OCI-LY7 (cell line): ENCODE data around the gene COL25A1. TPM values are rescaled to one million over a fixed set of nuclear protein-coding genes. Genes with fewer than 3 reads are reported as not detected.

ENCODE experiments used
- BruUV-seq: library from RNA; stranded (reverse); fragments of 400-500 nt; replicated peaks from 2 replicates; lab custom pipeline; 2021; lab: Mats Ljungman, UMichigan
- CTCF ChIA-PET: fragments of 300-600 bp; sonication (Branson Sonifier 250); formaldehyde crosslinking; loops from one replicate; lab custom pipeline; 2022; ENCODE audit warnings: antibody characterized with exemption; ENCODE audit not compliant: unreplicated experiment; lab: Charles Lee
- POLR2A ChIA-PET: fragments of 300-600 bp; sonication (Branson Sonifier 250); formaldehyde crosslinking; loops from one replicate; lab custom pipeline; 2022; ENCODE audit warnings: antibody characterized with exemption; lab: Charles Lee
- DNase-seq: peaks from one replicate; pipeline ENCODE4 v3.0.0-alpha.2; 2015; ENCODE audit warnings: low spot score
- H2AFZ ChIP-seq: fragments of 200-600 bp; sonication (generic), shearing (Covaris generic); 2 replicates; pipeline ENCODE4 v1.6.1; 2014; ENCODE audit warnings: mild to moderate bottlenecking, antibody characterized with exemption, low read length, moderate library complexity
- H3K27ac ChIP-seq: fragments of 200-600 bp; sonication (generic); 2 replicates; pipeline ENCODE4 v1.5.1; 2014; ENCODE audit warnings: mixed run types, low read depth, mild to moderate bottlenecking, moderate library complexity, low read length, inconsistent platforms; ENCODE audit not compliant: poor library complexity, severe bottlenecking
- H3K36me3 ChIP-seq: fragments of 200-600 bp; sonication (generic); 2 replicates; pipeline ENCODE4 v1.6.1; 2014; ENCODE audit warnings: mild to moderate bottlenecking, antibody characterized with exemption, low read length, moderate library complexity, mixed read lengths; ENCODE audit not compliant: insufficient read depth
- H3K4me1 ChIP-seq: fragments of 200-600 bp; sonication (generic); 2 replicates; pipeline ENCODE4 v1.5.1; 2014; ENCODE audit warnings: mild to moderate bottlenecking, low read length; ENCODE audit not compliant: insufficient read depth, poor library complexity, severe bottlenecking
- H3K4me2 ChIP-seq: fragments of 200-600 bp; sonication (generic); 2 replicates; pipeline ENCODE4 v1.6.1; 2014; ENCODE audit warnings: mild to moderate bottlenecking, low read length
- H3K4me3 ChIP-seq: fragments of 200-600 bp; sonication (generic); 2 replicates; pipeline ENCODE4 v1.5.1; 2014; ENCODE audit warnings: mild to moderate bottlenecking, low read depth, low read length; ENCODE audit not compliant: poor library complexity, severe bottlenecking
- H3K79me2 ChIP-seq: fragments of 200-600 bp; sonication (generic); 2 replicates; pipeline ENCODE4 v1.6.1; 2016; ENCODE audit warnings: low read depth, mild to moderate bottlenecking, low read length, moderate library complexity, mixed read lengths; ENCODE audit not compliant: insufficient read depth
- H3K9me2 ChIP-seq: fragments of 200-600 bp; sonication (generic); 2 replicates; pipeline ENCODE4 v1.6.1; 2016; ENCODE audit warnings: mild to moderate bottlenecking, low read length, mixed read lengths; ENCODE audit not compliant: insufficient read depth
- H3K9me3 ChIP-seq: fragments of 200-600 bp; sonication (generic); 2 replicates; pipeline ENCODE4 v1.6.1; 2014; ENCODE audit warnings: mild to moderate bottlenecking, mixed run types, low read length, mixed read lengths
- H4K20me1 ChIP-seq: fragments of 200-600 bp; sonication (generic); 2 replicates; pipeline ENCODE4 v1.6.1; 2014; ENCODE audit warnings: mild to moderate bottlenecking, antibody characterized with exemption, low read length, moderate library complexity, mixed read lengths; ENCODE audit not compliant: insufficient read depth
- EZH2phosphoT487 ChIP-seq: fragments of 200-600 bp; sonication (generic); IDR thresholded peaks from 2 replicates; pipeline ENCODE4 v1.6.1; 2018; ENCODE audit warnings: low read depth, borderline replicate concordance, mild to moderate bottlenecking, mixed run types, antibody characterized with exemption, low read length, moderate library complexity, mixed read lengths
- intact Hi-C: fragments of 100-400 bp; cut with micrococcal nuclease; formaldehyde crosslinking; loops from one replicate; pipeline ENCODE4 v1.10.0; 2022; ENCODE audit not compliant: unreplicated experiment
- total RNA-seq, 2 experiments: library from RNA; depleted of rRNA in 1 of 2; stranded (reverse); fragments of >200 nt in 1 of 2; shearing (Covaris generic) in 1 of 2; gene quantifications; 2 replicates each; pipeline ENCODE4 v1.2.3, GENCODE V29; 2014 to 2022
- TF ChIP-seq, protein P1 (sequence below): fragments of 200-600 bp; sonication (generic); conservative IDR thresholded peaks from 2 replicates; pipeline ENCODE4 v1.5.1; 2014; ENCODE audit warnings: mild to moderate bottlenecking, antibody characterized with exemption, low read length, moderate library complexity, mixed read lengths

The COL25A1 gene
- total RNA-seq, 2 experiments from 2014 or later, result not detected

DNA sequence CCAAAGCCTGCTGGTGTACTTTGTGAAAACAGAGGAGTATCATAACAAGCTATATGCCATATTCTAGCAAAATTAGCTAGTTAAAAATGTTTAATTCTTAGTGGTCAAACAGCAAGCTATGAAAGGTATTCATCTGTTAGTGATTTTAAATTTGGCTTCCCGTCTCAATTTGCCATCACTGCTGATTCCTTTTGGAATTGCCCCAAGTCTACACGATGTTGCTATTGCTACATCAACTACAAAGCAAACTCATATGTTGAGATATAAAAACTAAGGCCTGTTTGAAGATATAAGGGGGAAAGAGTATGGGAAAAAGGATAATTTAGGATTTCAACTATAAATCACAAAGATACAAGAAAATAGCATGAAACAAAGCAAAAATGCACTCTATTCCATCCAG is 146.1 kb downstream of the COL25A1 start:
- H3K9me2 ChIP-seq, result no peaks in the 10 kb centered on the region
- no peak overlapping the region for H3K4me2 ChIP-seq
- POLR2A ChIA-PET, result interaction anchor here (0.5 to 0.6 kb wide), 4 partner anchors 8 to 79 kb away, joined by 3 to 4 read pairs (median 3); no protein-coding TSS in a partner anchor
- no peaks in the 10 kb centered on the region for H3K4me1 ChIP-seq
- no TSS peak for BruUV-seq
- H2AFZ ChIP-seq, result no peak overlapping the region
- no peak for DNase-seq
- H3K79me2 ChIP-seq, result no peaks in the 10 kb centered on the region
- no peaks in the 10 kb centered on the region for H3K9me3 ChIP-seq
- no peaks in the 10 kb centered on the region for H4K20me1 ChIP-seq
- TF ChIP-seq EZH2phosphoT487, result no peak
- TF ChIP-seq, protein P1, sequence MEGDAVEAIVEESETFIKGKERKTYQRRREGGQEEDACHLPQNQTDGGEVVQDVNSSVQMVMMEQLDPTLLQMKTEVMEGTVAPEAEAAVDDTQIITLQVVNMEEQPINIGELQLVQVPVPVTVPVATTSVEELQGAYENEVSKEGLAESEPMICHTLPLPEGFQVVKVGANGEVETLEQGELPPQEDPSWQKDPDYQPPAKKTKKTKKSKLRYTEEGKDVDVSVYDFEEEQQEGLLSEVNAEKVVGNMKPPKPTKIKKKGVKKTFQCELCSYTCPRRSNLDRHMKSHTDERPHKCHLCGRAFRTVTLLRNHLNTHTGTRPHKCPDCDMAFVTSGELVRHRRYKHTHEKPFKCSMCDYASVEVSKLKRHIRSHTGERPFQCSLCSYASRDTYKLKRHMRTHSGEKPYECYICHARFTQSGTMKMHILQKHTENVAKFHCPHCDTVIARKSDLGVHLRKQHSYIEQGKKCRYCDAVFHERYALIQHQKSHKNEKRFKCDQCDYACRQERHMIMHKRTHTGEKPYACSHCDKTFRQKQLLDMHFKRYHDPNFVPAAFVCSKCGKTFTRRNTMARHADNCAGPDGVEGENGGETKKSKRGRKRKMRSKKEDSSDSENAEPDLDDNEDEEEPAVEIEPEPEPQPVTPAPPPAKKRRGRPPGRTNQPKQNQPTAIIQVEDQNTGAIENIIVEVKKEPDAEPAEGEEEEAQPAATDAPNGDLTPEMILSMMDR, result no peak
- CTCF ChIA-PET, result no interaction called here
- no peaks in the 10 kb centered on the region for H3K36me3 ChIP-seq
- H3K4me3 ChIP-seq, result no peak overlapping the region
- intact Hi-C loops, result no loop called here
- no peak overlapping the region for H3K27ac ChIP-seq

- BruUV-seq, result no TSS peak
- no peak overlapping the region for H3K27ac ChIP-seq
- H3K4me1 ChIP-seq, result no peaks in the 10 kb centered on the region
- H3K79me2 ChIP-seq, result no peaks in the 10 kb centered on the region
- ChIA-PET POLR2A (interaction anchor here (0.5 to 1.3 kb wide), 5 partner anchors 8 to 213 kb away, joined by 3 to 4 read pairs (median 3); no protein-coding TSS in a partner anchor), CTCF (no interaction called here)
- H3K4me2 ChIP-seq, result no peak overlapping the region
- no peaks in the 10 kb centered on the region for H4K20me1 ChIP-seq
- no peak overlapping the region for H3K4me3 ChIP-seq
- no peaks in the 10 kb centered on the region for H3K36me3 ChIP-seq
- no peak overlapping the region for H2AFZ ChIP-seq
- no peaks in the 10 kb centered on the region for H3K9me2 ChIP-seq
- no peak for TF ChIP-seq EZH2phosphoT487
- TF ChIP-seq, protein P1, result no peak
- H3K9me3 ChIP-seq, result no peaks in the 10 kb centered on the region
- DNase-seq, result no peak
- intact Hi-C loops, result no loop called here
These were observed 146.7 kb downstream of the COL25A1 start for GRCh38 chr4:109155682-109156283.

- H3K36me3 ChIP-seq, result no peaks in the 10 kb centered on the region
- H3K4me3 ChIP-seq, result no peak overlapping the region
- no peak overlapping the region for H2AFZ ChIP-seq
- H3K79me2 ChIP-seq, result no peaks in the 10 kb centered on the region
- no peaks in the 10 kb centered on the region for H4K20me1 ChIP-seq
- H3K4me2 ChIP-seq, result no peak overlapping the region
- ChIA-PET CTCF (no interaction called here), POLR2A (interaction anchor here (0.7 to 1.3 kb wide), 2 partner anchors 16 to 213 kb away, joined by 3 read pairs; no protein-coding TSS in a partner anchor)
- no peak overlapping the region for H3K27ac ChIP-seq
- no peak for DNase-seq
- TF ChIP-seq, protein P1, result no peak
- TF ChIP-seq EZH2phosphoT487, result no peak
- H3K9me2 ChIP-seq, result no peaks in the 10 kb centered on the region
- H3K4me1 ChIP-seq, result no peaks in the 10 kb centered on the region
- BruUV-seq, result no TSS peak
- intact Hi-C loops, result no loop called here
- H3K9me3 ChIP-seq, result no peaks in the 10 kb centered on the region
These were observed 147.4 kb downstream of the COL25A1 start for GRCh38 chr4:109155084-109155483.
